Keratinocyte (primary cell): ENCODE measurements around the gene ASIC5. TPM values are rescaled to one million over a fixed set of nuclear protein-coding genes. Genes with fewer than 3 reads are reported as not detected.
"Not testable (repeated sequence)": the region's sequence is repeated elsewhere in the genome, so short reads cannot be mapped to it uniquely, and the experiment has no call there.

ENCODE experiments used
- DNase-seq: peaks from one replicate; pipeline ENCODE4 v3.0.0-alpha.2; 2011; ENCODE audit warnings: low read depth, missing footprints, low spot score
- FAIRE-seq: peaks from 2 replicates; lab custom pipeline; 2011; peaks lifted over from hg19 to GRCh38; lab: Jason Lieb, UNC
- H2AFZ ChIP-seq: 2 replicates; pipeline ENCODE4 v1.6.0; 2012; ENCODE audit warnings: low read length, control low read depth, inconsistent platforms; ENCODE audit not compliant: control insufficient read depth
- H3K27ac ChIP-seq: 2 replicates; pipeline ENCODE4 v1.5.1; 2011; ENCODE audit warnings: low read length; ENCODE audit not compliant: control insufficient read depth, insufficient read depth
- H3K27me3 ChIP-seq: 3 replicates; pipeline ENCODE4 v1.6.0; 2011; ENCODE audit warnings: low read length; ENCODE audit not compliant: control insufficient read depth, insufficient read depth; ENCODE audit errors: extremely low read depth
- H3K36me3 ChIP-seq, 2 experiments: 2 replicates in 1 of 2; 3 replicates in 1 of 2; pipeline ENCODE4 v1.5.1; 2011; ENCODE audit warnings: low read length in 2 of 2, mild to moderate bottlenecking in 1 of 2; ENCODE audit not compliant: control insufficient read depth in 2 of 2, insufficient read depth in 2 of 2; ENCODE audit errors: extremely low read depth in 1 of 2
- H3K4me1 ChIP-seq: 3 replicates; pipeline ENCODE4 v1.5.1; 2011; ENCODE audit warnings: low read length; ENCODE audit not compliant: control insufficient read depth, insufficient read depth; ENCODE audit errors: extremely low read depth
- H3K4me2 ChIP-seq: 3 replicates; pipeline ENCODE4 v1.6.0; 2011; ENCODE audit warnings: low read depth, low read length; ENCODE audit not compliant: control insufficient read depth, insufficient read depth; ENCODE audit errors: extremely low read depth
- H3K4me3 ChIP-seq, 3 experiments: fragments of 200-600 bp in 1 of 3; sonication (generic) in 1 of 3; 2 replicates in 2 of 3; 3 replicates in 1 of 3; pipeline ENCODE4 v1.5.1; 2011 to 2016; ENCODE audit warnings: low read length in 3 of 3, mild to moderate bottlenecking in 3 of 3, control low read depth in 2 of 3, inconsistent platforms in 1 of 3, low read depth in 1 of 3, mixed read lengths in 1 of 3, mixed run types in 1 of 3, moderate library complexity in 1 of 3; ENCODE audit not compliant: control insufficient read depth in 2 of 3, insufficient read depth in 2 of 3; ENCODE audit errors: extremely low read depth in 1 of 3
- H3K79me2 ChIP-seq: 2 replicates; pipeline ENCODE4 v1.6.0; 2012; ENCODE audit warnings: low read length; ENCODE audit not compliant: control insufficient read depth, insufficient read depth
- H3K9ac ChIP-seq: 3 replicates; pipeline ENCODE4 v1.6.0; 2011; ENCODE audit warnings: low read length; ENCODE audit not compliant: control insufficient read depth, insufficient read depth; ENCODE audit errors: extremely low read depth
- H3K9me1 ChIP-seq: 3 replicates; pipeline ENCODE4 v1.6.0; 2011; ENCODE audit warnings: low read length; ENCODE audit not compliant: control insufficient read depth, insufficient read depth; ENCODE audit errors: extremely low read depth
- H3K9me3 ChIP-seq: 2 replicates; pipeline ENCODE4 v1.5.1; 2012; ENCODE audit warnings: low read depth, low read length; ENCODE audit not compliant: control insufficient read depth
- H4K20me1 ChIP-seq: 3 replicates; pipeline ENCODE4 v1.6.0; 2011; ENCODE audit warnings: low read length; ENCODE audit not compliant: control insufficient read depth, insufficient read depth; ENCODE audit errors: extremely low read depth
- EZH2 ChIP-seq: IDR thresholded peaks from one replicate; pipeline ENCODE4 v1.6.1; 2012; ENCODE audit warnings: inconsistent platforms, mild to moderate bottlenecking, low read length, moderate library complexity
- dilution Hi-C: fragments of 300-500 bp; cut with MboI; formaldehyde crosslinking; loops from one replicate; pipeline ENCODE4 v1.7.0; 2020; ENCODE audit warnings: low sequenced_read_pairs; ENCODE audit not compliant: extremely low pct_ligation_motif_present
- polyA plus RNA-seq, 5 experiments: library from polyadenylated mRNA; depleted of rRNA in 3 of 5; stranded (reverse) in 3 of 5; stranded (forward) in 1 of 5; unstranded in 1 of 5; fragments of >200 nt; gene quantifications; 1 replicate in 1 of 5; 2 replicates in 3 of 5; 3 replicates in 1 of 5; pipeline versions ENCODE4 v1.2.1 to v1.2.3, GENCODE V29; 2011 to 2012; ENCODE audit warnings: missing spikeins in 2 of 5, low read depth in 1 of 5, low replicate concordance in 1 of 5
- TF ChIP-seq, protein P1 (sequence below), 3 experiments: IDR thresholded peaks in 1 of 3; conservative IDR thresholded peaks in 1 of 3; optimal IDR thresholded peaks in 1 of 3; 2 replicates in 2 of 3; 3 replicates in 1 of 3; pipeline versions ENCODE3 to v1.5.1; 2011; ENCODE audit warnings: low read length in 3 of 3, mild to moderate bottlenecking in 3 of 3, moderate library complexity in 2 of 3, control low read depth in 1 of 3, inconsistent platforms in 1 of 3; ENCODE audit not compliant: insufficient read depth in 2 of 3; ENCODE audit errors: extremely low read depth in 1 of 3

Gene ASIC5
- polyA plus RNA-seq, 1 donor (not counting 4 experiments of a cell fraction or from before 2014, with no cell fraction given) = not detected

GRCh38 chr4:155900381-155900780 lies 34.3 kb upstream of the ASIC5 start:
- Histone ChIP-seq H3K27me3 (no peaks in the 10 kb centered on the region), H2AFZ (no peak overlapping the region), H3K4me2 (no peak overlapping the region), H3K4me1 (no peaks in the 10 kb centered on the region), H3K9me1 (no peaks in the 10 kb centered on the region), H3K9me3 (no peaks in the 10 kb centered on the region), H3K79me2 (no peaks in the 10 kb centered on the region), H3K9ac (no peak overlapping the region), H3K27ac (no peak overlapping the region), H3K4me3 (no peak overlapping the region), H3K36me3 (no peaks in the 10 kb centered on the region), H4K20me1 (no peaks in the 10 kb centered on the region)
- TF ChIP-seq, protein P1, sequence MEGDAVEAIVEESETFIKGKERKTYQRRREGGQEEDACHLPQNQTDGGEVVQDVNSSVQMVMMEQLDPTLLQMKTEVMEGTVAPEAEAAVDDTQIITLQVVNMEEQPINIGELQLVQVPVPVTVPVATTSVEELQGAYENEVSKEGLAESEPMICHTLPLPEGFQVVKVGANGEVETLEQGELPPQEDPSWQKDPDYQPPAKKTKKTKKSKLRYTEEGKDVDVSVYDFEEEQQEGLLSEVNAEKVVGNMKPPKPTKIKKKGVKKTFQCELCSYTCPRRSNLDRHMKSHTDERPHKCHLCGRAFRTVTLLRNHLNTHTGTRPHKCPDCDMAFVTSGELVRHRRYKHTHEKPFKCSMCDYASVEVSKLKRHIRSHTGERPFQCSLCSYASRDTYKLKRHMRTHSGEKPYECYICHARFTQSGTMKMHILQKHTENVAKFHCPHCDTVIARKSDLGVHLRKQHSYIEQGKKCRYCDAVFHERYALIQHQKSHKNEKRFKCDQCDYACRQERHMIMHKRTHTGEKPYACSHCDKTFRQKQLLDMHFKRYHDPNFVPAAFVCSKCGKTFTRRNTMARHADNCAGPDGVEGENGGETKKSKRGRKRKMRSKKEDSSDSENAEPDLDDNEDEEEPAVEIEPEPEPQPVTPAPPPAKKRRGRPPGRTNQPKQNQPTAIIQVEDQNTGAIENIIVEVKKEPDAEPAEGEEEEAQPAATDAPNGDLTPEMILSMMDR (optimal IDR thresholded peaks at IDR 0.05 in 1 of 3, IDR thresholded peaks at IDR 0.05 in 1 of 3, conservative IDR thresholded peaks at IDR 0.05 in 1 of 3; ENCODE audit: extremely low read depth in 1 of 3, insufficient read depth in 2 of 3, low read length in 3 of 3) = no peak
- no peak for TF ChIP-seq EZH2
- FAIRE-seq (no peak), DNase-seq (no peak)
- dilution Hi-C loops = no loop called here

DNA sequence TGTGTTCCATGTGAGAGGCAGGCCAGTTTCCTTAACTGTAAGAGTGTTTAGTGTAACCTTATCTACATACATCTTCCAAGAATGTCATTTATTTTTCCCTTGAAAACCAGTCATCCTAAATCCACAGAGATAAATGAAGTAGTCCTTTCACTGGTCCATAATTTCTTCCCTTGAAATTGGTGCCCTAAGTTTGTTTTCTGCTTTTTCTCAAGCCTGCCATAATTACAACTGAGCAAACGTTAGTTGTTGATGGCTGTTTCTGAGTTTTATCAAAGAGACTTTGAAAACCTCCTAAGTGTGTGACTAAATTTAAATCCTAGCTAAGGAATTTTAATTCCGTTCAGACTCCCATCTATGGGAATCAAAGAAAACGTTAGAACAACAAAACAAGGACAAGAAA lies 33.8 kb upstream of the ASIC5 start:
- DNase-seq (no peak), FAIRE-seq (no peak)
- Histone ChIP-seq H3K4me3 (no peak overlapping the region), H2AFZ (no peak overlapping the region), H3K79me2 (no peaks in the 10 kb centered on the region), H3K9me3 (no peaks in the 10 kb centered on the region), H3K36me3 (no peaks in the 10 kb centered on the region), H3K4me1 (no peaks in the 10 kb centered on the region), H3K9ac (no peak overlapping the region), H3K27ac (no peak overlapping the region), H3K4me2 (no peak overlapping the region), H3K27me3 (no peaks in the 10 kb centered on the region), H3K9me1 (no peaks in the 10 kb centered on the region), H4K20me1 (no peaks in the 10 kb centered on the region)
- TF ChIP-seq, protein P1 (optimal IDR thresholded peaks at IDR 0.05 in 1 of 3, IDR thresholded peaks at IDR 0.05 in 1 of 3, conservative IDR thresholded peaks at IDR 0.05 in 1 of 3; ENCODE audit: extremely low read depth in 1 of 3, insufficient read depth in 2 of 3, low read length in 3 of 3) = no peak
- no peak for TF ChIP-seq EZH2
- dilution Hi-C loops = no loop called here

GRCh38 chr4:155898371-155898770 lies 32.3 kb upstream of the ASIC5 start:
- FAIRE-seq, dilution Hi-C loops: not testable (repeated sequence)

More at GRCh38 chr4:155898371-155898770, 32.3 kb upstream of the ASIC5 start:
- H3K27ac ChIP-seq, H3K9ac ChIP-seq, H2AFZ ChIP-seq, H3K4me1 ChIP-seq, H3K4me2 ChIP-seq, H3K9me3 ChIP-seq, H4K20me1 ChIP-seq, H3K9me1 ChIP-seq, H3K79me2 ChIP-seq, H3K27me3 ChIP-seq, H3K36me3 ChIP-seq, DNase-seq, H3K4me3 ChIP-seq: not testable (repeated sequence)
